Measurements from ENCODE around the gene MBNL2.

Gene MBNL2

DNA sequence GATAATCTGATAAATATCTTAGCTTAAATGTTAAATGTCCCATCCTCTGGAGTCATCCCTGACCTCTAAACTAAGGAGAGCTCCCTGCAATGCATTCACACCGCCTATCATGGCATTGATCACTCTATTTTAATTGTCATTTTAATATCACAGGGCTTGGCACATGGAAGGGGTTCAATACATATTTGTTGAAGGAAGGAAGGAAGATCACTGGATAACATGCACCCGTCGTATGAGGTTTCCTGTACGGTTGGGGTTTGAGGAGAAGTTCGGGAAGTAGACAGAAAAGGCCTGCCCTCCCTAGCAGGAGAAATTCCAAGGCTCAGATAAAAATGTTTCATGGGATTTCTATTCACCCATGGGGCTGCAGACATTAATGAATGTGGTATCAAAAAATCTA is 102.0 kb downstream of the MBNL2 start:
- no peak for DNase-seq (ENCODE audit: low read depth, low spot score)

GRCh38 chr13:97325738-97326137 is 103.6 kb downstream of the MBNL2 start:
- DNase-seq (ENCODE audit: low read depth, low spot score): no peak

GRCh38 chr13:97327086-97327485 is 105.0 kb downstream of the MBNL2 start:
- no peak for DNase-seq (ENCODE audit: low read depth, low spot score)

DNA sequence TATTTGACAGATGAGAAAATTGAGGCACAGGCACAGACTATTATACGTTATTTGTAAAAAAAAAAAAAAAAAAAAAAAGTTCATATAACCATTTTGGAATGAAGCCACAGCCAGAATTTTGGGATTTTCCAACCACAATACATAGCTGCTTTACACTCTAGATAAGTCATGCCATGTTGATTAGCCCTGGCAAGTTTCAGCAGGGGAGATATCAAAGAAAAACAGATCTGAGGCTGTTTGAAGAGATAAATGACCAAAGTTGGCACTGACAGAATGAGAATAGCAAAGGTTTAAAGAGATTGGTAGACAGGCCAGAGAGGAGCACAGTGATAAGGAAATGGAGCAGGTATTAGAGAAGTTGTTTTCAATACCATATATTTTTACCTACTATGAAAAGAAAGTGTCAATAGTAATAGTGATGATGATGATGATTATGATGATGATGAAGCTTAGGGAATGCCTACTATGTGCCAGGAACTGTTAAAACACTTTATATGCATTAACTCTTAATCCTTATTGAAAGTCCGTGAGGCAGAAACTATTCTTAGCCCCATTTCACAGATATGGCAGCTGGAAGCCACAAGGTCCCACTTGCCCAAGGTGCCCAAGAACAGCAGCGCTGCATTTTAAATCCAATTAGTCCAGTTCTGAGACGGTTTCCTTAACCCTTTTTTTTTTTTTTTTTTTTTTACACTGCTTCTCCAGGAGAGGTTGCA is 105.5 kb downstream of the MBNL2 start:
- no peak for DNase-seq (ENCODE audit: low read depth, low spot score)

DNA sequence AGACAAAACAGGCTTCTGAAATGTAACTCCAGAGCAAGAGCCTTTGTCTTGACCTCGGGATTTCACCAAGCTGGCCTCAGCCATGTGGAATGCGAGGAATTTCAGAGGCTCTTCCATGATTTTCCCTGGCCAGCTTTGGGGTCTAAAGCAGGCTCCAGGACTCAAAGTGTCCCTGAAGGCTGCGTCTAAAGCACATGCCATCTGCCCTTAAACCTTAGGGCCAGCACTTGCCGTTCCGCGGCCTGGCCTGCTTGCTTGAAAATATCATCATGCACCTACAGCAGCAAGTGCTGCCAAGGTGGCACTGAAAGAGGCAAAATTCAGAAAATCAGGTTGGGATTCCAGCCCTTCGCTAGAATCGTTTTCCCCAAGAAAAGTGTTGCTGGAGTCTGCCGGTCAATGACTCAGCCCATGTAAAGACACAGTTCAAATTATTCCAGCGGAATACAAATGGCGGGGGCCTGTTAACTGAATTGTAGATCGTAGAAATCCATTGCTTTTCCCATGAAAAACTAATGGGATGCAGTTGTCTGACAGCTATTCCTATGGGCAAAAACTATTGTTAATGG is 106.2 kb downstream of the MBNL2 start:
- DNase-seq (ENCODE audit: low read depth, low spot score): peak; percentile 23

DNA sequence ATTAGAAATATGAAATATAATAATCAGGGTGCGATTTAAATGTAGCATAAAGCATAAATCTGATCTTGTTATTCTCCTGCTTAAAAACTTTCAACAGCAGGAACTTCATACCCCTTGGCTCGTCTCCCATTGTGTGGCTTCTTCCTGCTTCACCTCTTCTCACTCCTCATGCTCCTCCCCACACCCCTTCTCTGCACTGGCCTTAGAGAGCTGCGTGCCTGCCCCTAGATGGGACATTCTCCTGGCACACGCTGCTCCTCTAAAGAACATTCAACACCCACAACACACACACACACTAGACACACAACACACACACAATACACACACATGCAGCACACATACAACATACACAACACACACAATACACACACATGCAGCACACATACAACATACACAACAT is 107.2 kb downstream of the MBNL2 start:
- DNase-seq (ENCODE audit: low read depth, low spot score): no peak

GRCh38 chr13:97330448-97330847 is 108.3 kb downstream of the MBNL2 start:
- no peak for DNase-seq (ENCODE audit: low read depth, low spot score)

DNA sequence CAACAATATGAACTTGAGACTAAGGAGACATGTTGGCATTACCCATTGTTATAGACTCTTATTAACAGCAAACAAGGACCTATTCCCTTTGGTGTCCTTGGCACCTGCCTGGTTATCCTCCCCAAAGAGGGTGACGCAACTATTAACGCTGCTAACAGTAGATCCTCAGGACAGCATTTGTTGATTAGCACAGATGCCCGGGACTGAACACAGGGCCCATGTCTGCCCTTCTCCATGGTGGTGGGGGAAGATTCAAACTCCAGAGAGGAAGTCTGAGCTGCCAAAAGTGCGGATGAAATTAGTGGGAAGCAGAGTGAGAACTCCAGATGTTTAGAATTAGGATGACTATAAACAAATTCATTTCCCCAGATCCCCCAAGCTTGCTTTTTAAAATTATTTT is 110.6 kb downstream of the MBNL2 start:
- DNase-seq (ENCODE audit: low read depth, low spot score): no peak

DNA sequence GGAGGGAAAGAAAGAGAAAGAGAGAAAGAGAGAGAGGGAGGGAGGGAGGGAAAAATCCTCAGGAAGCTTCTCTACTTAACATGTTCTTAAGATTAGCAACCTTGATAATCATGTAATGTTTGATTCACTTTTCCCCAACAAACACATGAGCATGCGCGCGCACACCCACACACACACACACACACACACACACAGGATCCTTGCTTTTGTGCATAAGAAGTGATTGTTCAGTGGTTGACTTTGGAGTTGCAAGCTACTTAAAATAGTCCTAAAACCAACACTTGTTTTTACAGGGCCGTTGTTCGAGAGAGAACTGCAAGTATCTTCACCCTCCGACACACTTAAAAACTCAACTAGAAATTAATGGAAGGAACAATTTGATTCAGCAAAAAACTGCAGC is 111.8 kb downstream of the MBNL2 start:
- no peak for DNase-seq (ENCODE audit: low read depth, low spot score)

DNA sequence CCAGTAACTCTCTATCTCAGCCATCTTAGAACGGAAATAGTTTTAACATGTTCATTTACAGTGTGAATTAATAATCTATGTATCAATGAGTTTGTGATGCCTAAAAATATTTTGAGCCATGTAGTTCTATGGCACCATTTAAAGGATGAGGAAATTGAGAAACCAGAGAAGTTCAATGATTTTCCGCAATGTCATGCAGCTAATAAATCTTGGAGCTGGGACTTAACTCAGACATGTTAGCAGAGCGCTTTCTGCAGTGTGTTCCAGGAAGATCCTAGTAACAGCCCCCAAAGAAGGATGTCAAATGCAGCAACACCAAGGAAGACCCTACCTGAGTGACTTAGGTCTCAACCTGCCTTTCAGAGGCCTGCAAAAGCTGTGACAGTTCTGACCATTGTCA is 112.6 kb downstream of the MBNL2 start:
- DNase-seq (ENCODE audit: low read depth, low spot score): no peak

DNA sequence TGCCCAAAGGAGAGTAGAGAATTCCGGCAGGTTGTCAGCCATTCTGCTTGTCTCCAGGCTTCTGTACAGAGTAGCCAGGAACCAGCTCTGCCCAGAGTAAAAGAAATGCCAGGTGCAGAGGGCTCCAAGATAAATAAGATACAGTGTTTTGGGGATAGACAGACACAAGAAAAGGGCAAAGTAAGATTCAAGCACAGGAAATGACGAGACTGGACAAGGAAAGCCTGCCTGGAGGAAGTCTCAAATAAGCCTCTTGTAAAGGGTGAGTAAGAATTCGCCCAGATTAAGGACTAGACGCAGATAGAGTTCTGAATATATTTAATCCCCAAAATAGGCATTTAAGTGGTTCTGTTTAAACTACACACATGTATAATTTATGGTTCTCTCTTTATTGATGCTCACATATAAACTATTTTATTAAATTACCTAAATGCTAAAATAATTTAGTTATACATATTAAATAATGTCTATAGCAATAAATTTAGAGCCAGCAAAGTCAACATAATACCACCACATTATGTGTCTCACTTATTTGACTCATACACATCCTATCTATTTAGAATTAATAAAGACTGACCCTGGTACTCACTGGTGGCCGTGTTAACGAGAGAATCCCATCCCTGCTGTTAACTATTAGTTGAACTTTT is 113.5 kb downstream of the MBNL2 start:
- no peak for DNase-seq (ENCODE audit: low read depth, low spot score)

GRCh38 chr13:97337985-97338499 is 115.9 kb downstream of the MBNL2 start:
- no peak for DNase-seq (ENCODE audit: low read depth, low spot score)

- DNase-seq (ENCODE audit: low read depth, low spot score): no peak
Observed at GRCh38 chr13:97338571-97338970, 116.4 kb downstream of the MBNL2 start.

- no peak for DNase-seq (ENCODE audit: low read depth, low spot score)
Observed at GRCh38 chr13:97339019-97339987, 117.2 kb downstream of the MBNL2 start.

- DNase-seq (ENCODE audit: low read depth, low spot score): no peak
Observed at GRCh38 chr13:97339988-97340749, 118.0 kb downstream of the MBNL2 start.

DNA sequence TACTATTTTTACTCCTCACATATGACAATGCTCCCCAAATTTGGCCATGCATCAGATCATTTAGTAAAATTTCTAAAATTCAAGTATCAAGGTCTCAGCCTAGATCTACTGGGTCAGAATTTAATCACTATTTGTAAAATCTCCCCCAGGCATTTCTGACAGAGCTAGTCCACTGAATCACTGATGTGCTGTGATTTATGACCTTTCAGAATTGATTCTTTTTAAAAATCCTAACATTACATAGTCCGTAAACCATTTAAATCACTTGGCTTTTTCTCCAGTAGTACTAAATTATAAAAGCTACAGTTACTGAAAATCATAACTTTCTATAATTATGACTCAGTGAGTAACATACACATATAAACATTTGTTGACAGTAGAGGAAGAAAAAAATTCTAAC is 119.0 kb downstream of the MBNL2 start:
- DNase-seq (ENCODE audit: low read depth, low spot score): no peak

GRCh38 chr13:97342136-97342535 is 120.0 kb downstream of the MBNL2 start:
- DNase-seq (ENCODE audit: low read depth, low spot score): no peak

GRCh38 chr13:97342936-97343335 is 120.8 kb downstream of the MBNL2 start:
- DNase-seq (ENCODE audit: low read depth, low spot score): no peak

GRCh38 chr13:97344265-97345175 is 122.4 kb downstream of the MBNL2 start:
- peak; percentile 33 for DNase-seq (ENCODE audit: low read depth, low spot score)

DNA sequence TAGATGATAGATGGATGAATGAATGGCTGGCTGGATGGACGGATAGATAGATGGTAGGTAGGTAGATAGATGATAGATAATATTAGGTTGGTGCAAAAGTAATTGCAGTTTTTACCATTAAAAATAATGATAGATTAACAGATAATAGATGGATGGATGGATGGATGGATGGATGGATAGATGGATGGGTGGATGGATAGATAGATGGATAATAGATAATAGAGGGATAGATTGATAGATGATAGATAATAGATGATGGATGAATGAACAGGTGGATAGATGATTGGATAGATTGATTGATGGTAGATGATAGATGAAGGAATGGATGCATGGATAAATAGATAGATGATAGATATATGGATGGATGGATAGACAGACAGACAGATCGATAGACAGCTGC is 124.0 kb downstream of the MBNL2 start:
- no peak for DNase-seq (ENCODE audit: low read depth, low spot score)
